RWPE2 (cell line): ENCODE results near the gene CLEC4G.

ENCODE experiments used
- ATAC-seq: fragments of 200-7000 bp; cut with Tn5 transposase; 3 replicates; pipeline ENCODE4 v1.9.1; 2021; ENCODE audit warnings: low read depth
- DNase-seq: peaks from one replicate; pipeline ENCODE4 v3.0.0-alpha.2; 2020; ENCODE audit warnings: low spot score
- H3K27ac ChIP-seq: fragments of 450-650 bp; 2 replicates; pipeline ENCODE4 v1.5.1; 2017; ENCODE audit warnings: mild to moderate bottlenecking; ENCODE audit not compliant: poor library complexity, severe bottlenecking
- H3K27me3 ChIP-seq: fragments of 250-450 bp; sonication (Bioruptor Pico); 2 replicates; pipeline ENCODE4 v1.5.1; 2021; ENCODE audit warnings: mild to moderate bottlenecking, moderate library complexity; ENCODE audit not compliant: insufficient read depth, poor library complexity, severe bottlenecking
- H3K36me3 ChIP-seq: fragments of 250-450 bp; sonication (Bioruptor Pico); 2 replicates; pipeline ENCODE4 v1.5.1; 2020; ENCODE audit warnings: low read depth, mild to moderate bottlenecking, moderate library complexity
- H3K4me1 ChIP-seq: fragments of 250-450 bp; sonication (Bioruptor Pico); 2 replicates; pipeline ENCODE4 v1.5.1; 2021; ENCODE audit warnings: mild to moderate bottlenecking, moderate library complexity; ENCODE audit not compliant: insufficient read depth, poor library complexity, severe bottlenecking
- H3K4me3 ChIP-seq: fragments of 250-450 bp; sonication (Bioruptor Pico); 2 replicates; pipeline ENCODE4 v1.5.1; 2021; ENCODE audit warnings: mild to moderate bottlenecking, moderate library complexity; ENCODE audit not compliant: severe bottlenecking
- H3K9me3 ChIP-seq: fragments of 250-450 bp; sonication (Bioruptor Pico); 2 replicates; pipeline ENCODE4 v1.5.1; 2021; ENCODE audit warnings: mild to moderate bottlenecking, moderate library complexity; ENCODE audit not compliant: severe bottlenecking
- CTCF ChIP-seq: fragments of 450-650 bp; IDR thresholded peaks from one replicate; pipeline ENCODE4 v1.5.1; 2017; ENCODE audit warnings: mild to moderate bottlenecking, moderate library complexity; ENCODE audit not compliant: poor library complexity, severe bottlenecking

Gene CLEC4G

GRCh38 chr19:7725791-7726190 lies 6.1 kb downstream of the CLEC4G start:
- ATAC-seq = no peak

GRCh38 chr19:7722231-7722651 lies 9.7 kb downstream of the CLEC4G start:
- Histone ChIP-seq H3K27me3 (no peaks in the 10 kb centered on the region), H3K36me3 (no peaks in the 10 kb centered on the region), H3K9me3 (no peaks in the 10 kb centered on the region), H3K4me1 (no peaks in the 10 kb centered on the region), H3K4me3 (no peak overlapping the region), H3K27ac (no peak overlapping the region)
- DNase-seq (no peak), ATAC-seq (no peak)
- no peak for TF ChIP-seq CTCF

More at GRCh38 chr19:7725791-7726190, 6.1 kb downstream of the CLEC4G start:
- H3K27me3 ChIP-seq = peaks cover 25% of the 10 kb centered on the region
- TF ChIP-seq CTCF = no peak
- no peaks in the 10 kb centered on the region for H3K9me3 ChIP-seq
- no peak overlapping the region for H3K4me3 ChIP-seq
- H3K36me3 ChIP-seq = no peaks in the 10 kb centered on the region
- DNase-seq = no peak
- no peaks in the 10 kb centered on the region for H3K4me1 ChIP-seq
- H3K27ac ChIP-seq = no peak overlapping the region

DNA sequence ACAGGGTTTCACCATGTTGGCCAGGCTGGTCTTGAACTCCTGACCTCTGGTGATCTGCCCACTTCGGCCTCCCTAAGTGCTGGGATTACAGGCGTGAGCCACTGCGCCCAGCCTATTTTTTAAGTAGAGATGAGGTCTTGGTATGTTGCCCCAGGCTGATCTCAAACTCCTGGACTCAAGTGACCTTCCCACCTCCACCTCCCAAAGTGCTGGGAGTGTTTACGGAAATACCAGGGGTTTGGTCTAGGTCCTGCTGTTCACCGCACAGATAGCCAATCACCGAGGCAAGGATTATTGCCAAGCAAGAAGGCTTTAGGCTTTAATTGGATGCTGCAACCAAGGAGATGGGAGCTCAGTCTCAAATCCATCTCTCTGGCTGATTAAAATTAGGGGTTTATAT lies 11.6 kb downstream of the CLEC4G start:
- no peak overlapping the region for H3K27ac ChIP-seq
- no peaks in the 10 kb centered on the region for H3K9me3 ChIP-seq
- H3K4me1 ChIP-seq = no peaks in the 10 kb centered on the region
- ATAC-seq = no peak
- no peaks in the 10 kb centered on the region for H3K27me3 ChIP-seq
- no peak for TF ChIP-seq CTCF
- no peak for DNase-seq
- no peaks in the 10 kb centered on the region for H3K36me3 ChIP-seq
- no peak overlapping the region for H3K4me3 ChIP-seq

DNA sequence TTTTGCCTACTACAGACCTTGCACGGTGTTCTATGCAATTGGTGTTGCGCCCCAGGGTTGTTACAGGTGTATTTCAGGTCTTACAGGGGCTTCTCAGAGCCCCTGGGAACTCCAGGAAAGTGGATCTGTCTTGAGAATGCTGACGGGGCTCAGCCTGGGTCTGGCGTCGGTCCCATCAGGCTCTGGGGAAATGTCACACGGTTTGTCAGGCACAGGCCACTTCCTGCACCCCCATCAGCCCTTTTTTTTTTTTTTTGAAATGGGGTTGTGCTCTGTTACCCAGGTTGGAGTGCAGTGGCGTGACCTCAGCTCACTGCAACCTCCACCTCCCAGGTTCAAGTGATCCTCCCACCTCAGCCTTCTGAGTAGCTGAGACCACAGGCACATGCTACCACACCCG lies 13.2 kb downstream of the CLEC4G start:
- ATAC-seq = no peak
- H3K27me3 ChIP-seq = no peaks in the 10 kb centered on the region
- H3K27ac ChIP-seq = no peak overlapping the region
- no peak overlapping the region for H3K4me3 ChIP-seq
- DNase-seq = no peak
- H3K4me1 ChIP-seq = no peaks in the 10 kb centered on the region
- no peaks in the 10 kb centered on the region for H3K36me3 ChIP-seq
- no peak for TF ChIP-seq CTCF
- H3K9me3 ChIP-seq = no peaks in the 10 kb centered on the region

DNA sequence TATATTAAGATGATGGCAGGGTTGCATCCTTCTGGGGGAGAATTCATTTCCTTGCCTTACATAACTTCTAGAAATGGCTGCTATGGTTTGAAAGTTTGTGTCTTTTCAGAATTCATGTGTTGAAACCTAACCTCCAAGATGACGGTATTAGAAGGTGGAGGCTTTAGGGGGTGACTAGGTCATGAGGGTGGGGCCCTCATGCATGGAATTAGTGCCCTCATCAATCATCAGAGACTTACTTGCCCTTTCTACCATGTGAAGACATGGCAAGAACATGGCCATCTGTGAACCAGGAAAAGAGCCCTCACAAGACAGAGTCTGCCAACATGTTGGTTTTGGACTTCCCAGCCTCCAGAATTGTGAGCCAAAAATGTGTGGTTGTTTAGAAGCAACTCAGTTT lies 15.1 kb downstream of the CLEC4G start:
- H3K36me3 ChIP-seq = no peaks in the 10 kb centered on the region
- ATAC-seq (no peak), DNase-seq (no peak)
- H3K4me3 ChIP-seq = no peak overlapping the region
- no peaks in the 10 kb centered on the region for H3K9me3 ChIP-seq
- H3K4me1 ChIP-seq = no peaks in the 10 kb centered on the region
- no peak overlapping the region for H3K27ac ChIP-seq
- H3K27me3 ChIP-seq = no peaks in the 10 kb centered on the region
- no peak for TF ChIP-seq CTCF
